ENCODE data around the gene TCERG1L. TPM values are rescaled to one million over a fixed set of nuclear protein-coding genes. Genes with fewer than 3 reads are reported as not detected.

TCERG1L gene
- total RNA-seq, 1 donor from 2014 or later: 3.5 TPM

GRCh38 chr10:131243076-131243475 is 68.4 kb downstream of the TCERG1L start:
- Histone ChIP-seq H3K4me1 (ENCODE audit: insufficient read depth, low read length) (no peaks in the 10 kb centered on the region), H3K4me3 (ENCODE audit: insufficient read depth, low read depth, low read length) (no peak overlapping the region), H3K9me3 (ENCODE audit: insufficient read depth, low read depth, low read length) (peaks cover 5% of the 10 kb centered on the region), H3K9ac (ENCODE audit: low read length) (no peak overlapping the region), H3K79me2 (ENCODE audit: insufficient read depth, low read length) (no peaks in the 10 kb centered on the region), H3K36me3 (ENCODE audit: insufficient read depth, low read length) (no peaks in the 10 kb centered on the region), H3K27ac (ENCODE audit: low read depth, low read length) (no peak overlapping the region), H2AFZ (ENCODE audit: low read depth, low read length) (no peak overlapping the region), H3K4me2 (ENCODE audit: low read length) (no peak overlapping the region), H4K20me1 (ENCODE audit: insufficient read depth, low read length) (no peaks in the 10 kb centered on the region), H3K27me3 (ENCODE audit: insufficient read depth, low read length) (no peaks in the 10 kb centered on the region)
- Mint-ChIP-seq H3K4me1 (ENCODE audit: low read depth, unreplicated experiment) (no peaks in the 10 kb centered on the region), H3K36me3 (ENCODE audit: low read depth, unreplicated experiment) (no peaks in the 10 kb centered on the region), H3K27me3 (ENCODE audit: low read depth, unreplicated experiment) (no peaks in the 10 kb centered on the region), H3K27ac (ENCODE audit: unreplicated experiment) (no peak overlapping the region), H3K9me3 (ENCODE audit: unreplicated experiment) (peaks cover 15% of the 10 kb centered on the region), H3K4me3 (ENCODE audit: unreplicated experiment) (no peak overlapping the region)
- TF ChIP-seq EZH2 (IDR thresholded peaks at IDR 0.05; ENCODE audit: insufficient read depth, low read length) (no peak), CTCF (IDR thresholded peaks at IDR 0.05; ENCODE audit: insufficient read depth, low read depth, low read length) (no peak)
- no peak for DNase-seq (ENCODE audit: low read depth)
- FAIRE-seq: no peak

- no peaks in the 10 kb centered on the region for H3K4me1 ChIP-seq (ENCODE audit: insufficient read depth, low read length)
- H3K4me1 Mint-ChIP-seq (ENCODE audit: low read depth, unreplicated experiment): no peaks in the 10 kb centered on the region
- H3K36me3 Mint-ChIP-seq (ENCODE audit: low read depth, unreplicated experiment): no peaks in the 10 kb centered on the region
Measured at GRCh38 chr10:131242007-131242406, 69.5 kb downstream of the TCERG1L start.

More at GRCh38 chr10:131242007-131242406, 69.5 kb downstream of the TCERG1L start:
- Mint-ChIP-seq H3K9me3 (ENCODE audit: unreplicated experiment) (peaks cover 15% of the 10 kb centered on the region), H3K27me3 (ENCODE audit: low read depth, unreplicated experiment) (no peaks in the 10 kb centered on the region), H3K27ac (ENCODE audit: unreplicated experiment) (no peak overlapping the region), H3K4me3 (ENCODE audit: unreplicated experiment) (no peak overlapping the region)
- Histone ChIP-seq H3K4me2 (ENCODE audit: low read length) (no peak overlapping the region), H3K27ac (ENCODE audit: low read depth, low read length) (no peak overlapping the region), H2AFZ (ENCODE audit: low read depth, low read length) (no peak overlapping the region), H3K9ac (ENCODE audit: low read length) (no peak overlapping the region), H3K79me2 (ENCODE audit: insufficient read depth, low read length) (no peaks in the 10 kb centered on the region), H3K27me3 (ENCODE audit: insufficient read depth, low read length) (no peaks in the 10 kb centered on the region), H3K4me3 (ENCODE audit: insufficient read depth, low read depth, low read length) (no peak overlapping the region), H4K20me1 (ENCODE audit: insufficient read depth, low read length) (no peaks in the 10 kb centered on the region), H3K36me3 (ENCODE audit: insufficient read depth, low read length) (no peaks in the 10 kb centered on the region), H3K9me3 (ENCODE audit: insufficient read depth, low read depth, low read length) (peaks cover 4% of the 10 kb centered on the region)
- DNase-seq (ENCODE audit: low read depth) (no peak), FAIRE-seq (no peak)
- TF ChIP-seq EZH2 (IDR thresholded peaks at IDR 0.05; ENCODE audit: insufficient read depth, low read length) (no peak), CTCF (IDR thresholded peaks at IDR 0.05; ENCODE audit: insufficient read depth, low read depth, low read length) (no peak)
